ENCODE data around the gene PPP1R13B. TPM values are rescaled to one million over a fixed set of nuclear protein-coding genes. Genes with fewer than 3 reads are reported as not detected.
A peak's percentile ranks its signal among the peaks of the same experiment; 100 is the strongest.

PPP1R13B gene
- total RNA-seq, 1 experiment from 2014 or later = 10.3 TPM

DNA sequence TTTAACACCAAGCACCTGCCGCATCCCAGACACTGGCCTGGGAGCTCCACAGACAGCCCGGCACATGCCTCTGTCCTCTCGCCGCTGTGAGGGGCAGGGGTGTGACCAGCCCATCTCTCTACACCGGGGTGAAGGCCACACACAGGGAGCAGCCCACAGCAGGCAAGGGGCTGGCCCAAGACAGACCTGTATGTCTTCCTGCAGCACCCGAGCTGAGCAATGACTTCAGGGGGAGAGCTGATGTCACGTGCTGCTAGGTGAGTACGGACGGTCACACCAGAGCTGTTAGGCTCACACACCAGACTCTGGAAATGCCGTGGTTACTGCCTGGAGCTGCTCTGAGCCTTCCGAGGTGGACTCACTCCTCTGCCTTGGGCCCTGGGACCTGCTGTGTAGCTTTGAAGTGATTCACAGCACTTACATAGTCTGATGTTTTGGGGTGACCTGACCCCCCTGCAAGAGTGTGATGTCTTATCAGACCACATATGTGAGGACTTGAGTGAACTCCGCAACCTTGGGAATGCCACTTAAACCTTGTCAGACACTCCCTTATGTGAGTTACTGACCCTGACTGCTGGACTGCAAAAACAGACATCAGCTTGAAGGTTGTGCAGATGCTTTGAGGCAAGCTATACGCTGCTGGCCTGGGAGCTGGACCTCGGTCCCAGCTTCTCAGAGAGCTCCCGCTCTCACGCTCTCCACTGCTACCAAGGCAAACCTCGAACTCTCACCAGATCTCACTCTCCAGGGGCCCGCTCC is 133.9 kb downstream of the PPP1R13B start:
- DNase-seq (ENCODE audit: low spot score) (no peak), ATAC-seq (no peak)
- Mint-ChIP-seq H3K27me3 (ENCODE audit: low read depth) (peaks cover 2% of the 10 kb centered on the region; the same call in 1 of the 2 replicates), H3K9me3 (no peaks in the 10 kb centered on the region), H3K4me1 (peaks cover 38% of the 10 kb centered on the region), H3K36me3 (peaks cover 11% of the 10 kb centered on the region), H3K4me3 (peak overlapping the region; percentile 77), H3K27ac (peak overlapping the region; percentile 55; the same call in 1 of the 2 replicates)
- CTCF ChIA-PET = interaction anchor here (1.8 kb wide), 1 partner anchor 187 kb away, joined by 6 read pairs; no protein-coding TSS in a partner anchor
- TF ChIP-seq ZNF416 (CRISPR knock-in tag; IDR thresholded peaks at IDR 0.05) (peak; percentile 23; the same call in 1 of the 2 replicates), MYBL2 (CRISPR knock-in tag; IDR thresholded peaks at IDR 0.05) (no peak)
- POLR2A ChIA-PET = no interaction called here

DNA sequence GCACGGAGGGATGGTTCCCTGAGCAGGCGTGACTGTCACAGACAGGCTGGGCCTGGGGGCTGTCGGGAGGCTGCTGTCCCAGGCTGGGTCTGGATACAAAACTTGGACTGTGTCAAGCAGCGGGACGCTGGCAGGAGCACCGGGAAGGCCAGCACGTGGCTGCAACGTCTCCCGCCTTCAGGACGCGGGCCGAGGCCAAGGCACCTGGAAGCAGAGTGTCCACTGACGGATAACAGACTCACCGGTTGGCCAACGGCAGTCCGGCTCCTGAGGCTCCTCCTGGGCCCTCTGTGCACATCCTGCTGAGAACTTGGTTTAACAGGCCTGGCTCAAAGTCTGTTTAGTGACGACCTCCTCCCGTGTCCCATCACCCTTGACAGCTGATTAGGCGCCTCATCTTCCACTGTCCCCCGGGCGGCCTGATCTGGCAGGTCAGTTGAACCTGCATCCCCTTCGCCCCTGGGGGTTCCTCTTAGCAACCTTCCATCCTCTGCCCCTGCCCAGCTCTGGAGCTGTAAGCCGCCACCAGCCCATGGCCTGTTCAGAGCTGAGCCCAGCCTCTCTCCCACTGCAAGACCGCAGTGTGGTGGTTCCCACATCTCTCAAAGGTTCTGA is 134.6 kb downstream of the PPP1R13B start:
- DNase-seq (ENCODE audit: low spot score) (no peak), ATAC-seq (no peak)
- ChIA-PET CTCF (interaction anchor here (1.8 kb wide), 1 partner anchor 188 kb away, joined by 6 read pairs; no protein-coding TSS in a partner anchor), POLR2A (no interaction called here)
- Mint-ChIP-seq H3K27ac (peak overlapping the region; percentile 55), H3K36me3 (peaks cover 16% of the 10 kb centered on the region), H3K4me3 (no peak overlapping the region), H3K9me3 (no peaks in the 10 kb centered on the region), H3K27me3 (ENCODE audit: low read depth) (peaks cover 2% of the 10 kb centered on the region; the same call in 1 of the 2 replicates), H3K4me1 (peaks cover 36% of the 10 kb centered on the region)
- TF ChIP-seq ZBTB21 (CRISPR knock-in tag; IDR thresholded peaks at IDR 0.05; ENCODE audit: borderline replicate concordance) = no peak
- TF ChIP-seq, protein P1, sequence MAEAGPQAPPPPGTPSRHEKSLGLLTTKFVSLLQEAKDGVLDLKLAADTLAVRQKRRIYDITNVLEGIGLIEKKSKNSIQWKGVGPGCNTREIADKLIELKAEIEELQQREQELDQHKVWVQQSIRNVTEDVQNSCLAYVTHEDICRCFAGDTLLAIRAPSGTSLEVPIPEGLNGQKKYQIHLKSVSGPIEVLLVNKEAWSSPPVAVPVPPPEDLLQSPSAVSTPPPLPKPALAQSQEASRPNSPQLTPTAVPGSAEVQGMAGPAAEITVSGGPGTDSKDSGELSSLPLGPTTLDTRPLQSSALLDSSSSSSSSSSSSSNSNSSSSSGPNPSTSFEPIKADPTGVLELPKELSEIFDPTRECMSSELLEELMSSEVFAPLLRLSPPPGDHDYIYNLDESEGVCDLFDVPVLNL (CRISPR knock-in tag; IDR thresholded peaks at IDR 0.05; ENCODE audit: borderline replicate concordance, low read depth) = no peak
- TF ChIP-seq, protein P2, sequence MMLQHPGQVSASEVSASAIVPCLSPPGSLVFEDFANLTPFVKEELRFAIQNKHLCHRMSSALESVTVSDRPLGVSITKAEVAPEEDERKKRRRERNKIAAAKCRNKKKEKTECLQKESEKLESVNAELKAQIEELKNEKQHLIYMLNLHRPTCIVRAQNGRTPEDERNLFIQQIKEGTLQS (CRISPR knock-in tag; conservative IDR thresholded peaks at IDR 0.05) = no peak
- TF ChIP-seq, protein P3, sequence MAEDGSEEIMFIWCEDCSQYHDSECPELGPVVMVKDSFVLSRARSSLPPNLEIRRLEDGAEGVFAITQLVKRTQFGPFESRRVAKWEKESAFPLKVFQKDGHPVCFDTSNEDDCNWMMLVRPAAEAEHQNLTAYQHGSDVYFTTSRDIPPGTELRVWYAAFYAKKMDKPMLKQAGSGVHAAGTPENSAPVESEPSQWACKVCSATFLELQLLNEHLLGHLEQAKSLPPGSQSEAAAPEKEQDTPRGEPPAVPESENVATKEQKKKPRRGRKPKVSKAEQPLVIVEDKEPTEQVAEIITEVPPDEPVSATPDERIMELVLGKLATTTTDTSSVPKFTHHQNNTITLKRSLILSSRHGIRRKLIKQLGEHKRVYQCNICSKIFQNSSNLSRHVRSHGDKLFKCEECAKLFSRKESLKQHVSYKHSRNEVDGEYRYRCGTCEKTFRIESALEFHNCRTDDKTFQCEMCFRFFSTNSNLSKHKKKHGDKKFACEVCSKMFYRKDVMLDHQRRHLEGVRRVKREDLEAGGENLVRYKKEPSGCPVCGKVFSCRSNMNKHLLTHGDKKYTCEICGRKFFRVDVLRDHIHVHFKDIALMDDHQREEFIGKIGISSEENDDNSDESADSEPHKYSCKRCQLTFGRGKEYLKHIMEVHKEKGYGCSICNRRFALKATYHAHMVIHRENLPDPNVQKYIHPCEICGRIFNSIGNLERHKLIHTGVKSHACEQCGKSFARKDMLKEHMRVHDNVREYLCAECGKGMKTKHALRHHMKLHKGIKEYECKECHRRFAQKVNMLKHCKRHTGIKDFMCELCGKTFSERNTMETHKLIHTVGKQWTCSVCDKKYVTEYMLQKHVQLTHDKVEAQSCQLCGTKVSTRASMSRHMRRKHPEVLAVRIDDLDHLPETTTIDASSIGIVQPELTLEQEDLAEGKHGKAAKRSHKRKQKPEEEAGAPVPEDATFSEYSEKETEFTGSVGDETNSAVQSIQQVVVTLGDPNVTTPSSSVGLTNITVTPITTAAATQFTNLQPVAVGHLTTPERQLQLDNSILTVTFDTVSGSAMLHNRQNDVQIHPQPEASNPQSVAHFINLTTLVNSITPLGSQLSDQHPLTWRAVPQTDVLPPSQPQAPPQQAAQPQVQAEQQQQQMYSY (CRISPR knock-in tag; IDR thresholded peaks at IDR 0.05) = no peak
- TF ChIP-seq, protein P4, sequence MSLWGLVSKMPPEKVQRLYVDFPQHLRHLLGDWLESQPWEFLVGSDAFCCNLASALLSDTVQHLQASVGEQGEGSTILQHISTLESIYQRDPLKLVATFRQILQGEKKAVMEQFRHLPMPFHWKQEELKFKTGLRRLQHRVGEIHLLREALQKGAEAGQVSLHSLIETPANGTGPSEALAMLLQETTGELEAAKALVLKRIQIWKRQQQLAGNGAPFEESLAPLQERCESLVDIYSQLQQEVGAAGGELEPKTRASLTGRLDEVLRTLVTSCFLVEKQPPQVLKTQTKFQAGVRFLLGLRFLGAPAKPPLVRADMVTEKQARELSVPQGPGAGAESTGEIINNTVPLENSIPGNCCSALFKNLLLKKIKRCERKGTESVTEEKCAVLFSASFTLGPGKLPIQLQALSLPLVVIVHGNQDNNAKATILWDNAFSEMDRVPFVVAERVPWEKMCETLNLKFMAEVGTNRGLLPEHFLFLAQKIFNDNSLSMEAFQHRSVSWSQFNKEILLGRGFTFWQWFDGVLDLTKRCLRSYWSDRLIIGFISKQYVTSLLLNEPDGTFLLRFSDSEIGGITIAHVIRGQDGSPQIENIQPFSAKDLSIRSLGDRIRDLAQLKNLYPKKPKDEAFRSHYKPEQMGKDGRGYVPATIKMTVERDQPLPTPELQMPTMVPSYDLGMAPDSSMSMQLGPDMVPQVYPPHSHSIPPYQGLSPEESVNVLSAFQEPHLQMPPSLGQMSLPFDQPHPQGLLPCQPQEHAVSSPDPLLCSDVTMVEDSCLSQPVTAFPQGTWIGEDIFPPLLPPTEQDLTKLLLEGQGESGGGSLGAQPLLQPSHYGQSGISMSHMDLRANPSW (CRISPR knock-in tag; conservative IDR thresholded peaks at IDR 0.05; ENCODE audit: low read depth) = no peak
- TF ChIP-seq, protein P5, sequence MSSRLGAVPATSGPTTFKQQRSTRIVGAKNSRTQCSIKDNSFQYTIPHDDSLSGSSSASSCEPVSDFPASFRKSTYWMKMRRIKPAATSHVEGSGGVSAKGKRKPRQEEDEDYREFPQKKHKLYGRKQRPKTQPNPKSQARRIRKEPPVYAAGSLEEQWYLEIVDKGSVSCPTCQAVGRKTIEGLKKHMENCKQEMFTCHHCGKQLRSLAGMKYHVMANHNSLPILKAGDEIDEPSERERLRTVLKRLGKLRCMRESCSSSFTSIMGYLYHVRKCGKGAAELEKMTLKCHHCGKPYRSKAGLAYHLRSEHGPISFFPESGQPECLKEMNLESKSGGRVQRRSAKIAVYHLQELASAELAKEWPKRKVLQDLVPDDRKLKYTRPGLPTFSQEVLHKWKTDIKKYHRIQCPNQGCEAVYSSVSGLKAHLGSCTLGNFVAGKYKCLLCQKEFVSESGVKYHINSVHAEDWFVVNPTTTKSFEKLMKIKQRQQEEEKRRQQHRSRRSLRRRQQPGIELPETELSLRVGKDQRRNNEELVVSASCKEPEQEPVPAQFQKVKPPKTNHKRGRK (CRISPR knock-in tag; IDR thresholded peaks at IDR 0.05; ENCODE audit: borderline replicate concordance) = no peak
- TF ChIP-seq KAT7 (CRISPR knock-in tag; IDR thresholded peaks at IDR 0.05; ENCODE audit: borderline replicate concordance) = no peak
- TF ChIP-seq, protein P6, sequence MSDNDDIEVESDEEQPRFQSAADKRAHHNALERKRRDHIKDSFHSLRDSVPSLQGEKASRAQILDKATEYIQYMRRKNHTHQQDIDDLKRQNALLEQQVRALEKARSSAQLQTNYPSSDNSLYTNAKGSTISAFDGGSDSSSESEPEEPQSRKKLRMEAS (CRISPR knock-in tag; IDR thresholded peaks at IDR 0.05) = no peak
- TF ChIP-seq CBFB (CRISPR knock-in tag; IDR thresholded peaks at IDR 0.05; ENCODE audit: low read depth) = no peak
- no peak for TF ChIP-seq ZNF219 (CRISPR knock-in tag; IDR thresholded peaks at IDR 0.05; ENCODE audit: borderline replicate concordance)
- TF ChIP-seq NR1H2 (CRISPR knock-in tag; IDR thresholded peaks at IDR 0.05) = no peak
- TF ChIP-seq MYBL2 (CRISPR knock-in tag; IDR thresholded peaks at IDR 0.05) = no peak
- TF ChIP-seq ZNF416 (CRISPR knock-in tag; IDR thresholded peaks at IDR 0.05) = no peak
- TF ChIP-seq SP1 (CRISPR knock-in tag; conservative IDR thresholded peaks at IDR 0.05) = no peak
- TF ChIP-seq, protein P7, sequence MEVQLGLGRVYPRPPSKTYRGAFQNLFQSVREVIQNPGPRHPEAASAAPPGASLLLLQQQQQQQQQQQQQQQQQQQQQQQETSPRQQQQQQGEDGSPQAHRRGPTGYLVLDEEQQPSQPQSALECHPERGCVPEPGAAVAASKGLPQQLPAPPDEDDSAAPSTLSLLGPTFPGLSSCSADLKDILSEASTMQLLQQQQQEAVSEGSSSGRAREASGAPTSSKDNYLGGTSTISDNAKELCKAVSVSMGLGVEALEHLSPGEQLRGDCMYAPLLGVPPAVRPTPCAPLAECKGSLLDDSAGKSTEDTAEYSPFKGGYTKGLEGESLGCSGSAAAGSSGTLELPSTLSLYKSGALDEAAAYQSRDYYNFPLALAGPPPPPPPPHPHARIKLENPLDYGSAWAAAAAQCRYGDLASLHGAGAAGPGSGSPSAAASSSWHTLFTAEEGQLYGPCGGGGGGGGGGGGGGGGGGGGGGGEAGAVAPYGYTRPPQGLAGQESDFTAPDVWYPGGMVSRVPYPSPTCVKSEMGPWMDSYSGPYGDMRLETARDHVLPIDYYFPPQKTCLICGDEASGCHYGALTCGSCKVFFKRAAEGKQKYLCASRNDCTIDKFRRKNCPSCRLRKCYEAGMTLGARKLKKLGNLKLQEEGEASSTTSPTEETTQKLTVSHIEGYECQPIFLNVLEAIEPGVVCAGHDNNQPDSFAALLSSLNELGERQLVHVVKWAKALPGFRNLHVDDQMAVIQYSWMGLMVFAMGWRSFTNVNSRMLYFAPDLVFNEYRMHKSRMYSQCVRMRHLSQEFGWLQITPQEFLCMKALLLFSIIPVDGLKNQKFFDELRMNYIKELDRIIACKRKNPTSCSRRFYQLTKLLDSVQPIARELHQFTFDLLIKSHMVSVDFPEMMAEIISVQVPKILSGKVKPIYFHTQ (CRISPR knock-in tag; IDR thresholded peaks at IDR 0.05) = no peak

Measured in WTC11 (cell line).